Measurements from ENCODE around the gene ZSCAN22.

The ZSCAN22 gene

GRCh38 chr19:58326914-58327726 lies at the start of gene ZSCAN22:
ZSCAN22 (plus strand) TSS chr19:58326994; CDS start chr19:58334803, 7,809 bp downstream.
- peak; percentile 96 for DNase-seq

GRCh38 chr19:58277197-58277596 lies 49.6 kb upstream of the ZSCAN22 start:
- no peak for DNase-seq

GRCh38 chr19:58277748-58278540 lies 48.9 kb upstream of the ZSCAN22 start:
- DNase-seq, result no peak

- peak; percentile 99 for DNase-seq
These were observed 48.2 kb upstream of the ZSCAN22 start, which contains the start of gene ZNF8 for GRCh38 chr19:58278541-58279041. ZNF8 (plus strand) TSS chr19:58278955; CDS start chr19:58279082, 127 bp downstream.

GRCh38 chr19:58279042-58279924 lies 47.5 kb upstream of the ZSCAN22 start:
- DNase-seq, result peak; percentile 66

GRCh38 chr19:58279925-58280316 lies 46.9 kb upstream of the ZSCAN22 start:
- no peak for DNase-seq

- no peak for DNase-seq
These were observed 42.6 kb upstream of the ZSCAN22 start for GRCh38 chr19:58284199-58284598.

GRCh38 chr19:58291943-58292342 lies 34.9 kb upstream of the ZSCAN22 start:
- no peak for DNase-seq

- DNase-seq, result no peak
These were observed 31.9 kb upstream of the ZSCAN22 start for GRCh38 chr19:58294743-58295374.

- no peak for DNase-seq
These were observed 30.7 kb upstream of the ZSCAN22 start for GRCh38 chr19:58296104-58296503.

GRCh38 chr19:58300620-58301019 lies 26.2 kb upstream of the ZSCAN22 start:
- no peak for DNase-seq

- DNase-seq, result no peak
These were observed 22.5 kb upstream of the ZSCAN22 start for GRCh38 chr19:58304255-58304654.

- no peak for DNase-seq
These were observed 22.1 kb upstream of the ZSCAN22 start for GRCh38 chr19:58304748-58305064.

- DNase-seq, result peak; percentile 96
These were observed 21.5 kb upstream of the ZSCAN22 start, which contains the start of gene ERVK3-1 for GRCh38 chr19:58305065-58305931. ERVK3-1 (plus strand) TSS chr19:58305377; CDS start chr19:58312169, 6,792 bp downstream.

GRCh38 chr19:58305932-58306323 lies 20.9 kb upstream of the ZSCAN22 start:
- no peak for DNase-seq

- DNase-seq, result no peak
These were observed 19.1 kb upstream of the ZSCAN22 start for GRCh38 chr19:58307736-58308135.

GRCh38 chr19:58310685-58311084 lies 16.1 kb upstream of the ZSCAN22 start:
- peak; percentile 22 for DNase-seq

GRCh38 chr19:58311345-58311865 lies 15.4 kb upstream of the ZSCAN22 start:
- no peak for DNase-seq

- no peak for DNase-seq
These were observed 11.2 kb upstream of the ZSCAN22 start for GRCh38 chr19:58315580-58315979.

GRCh38 chr19:58317476-58318072 lies 9.2 kb upstream of the ZSCAN22 start:
- DNase-seq, result no peak
